OCI-LY7 (cell line): ENCODE results near the gene CCDC60. TPM values are rescaled to one million over a fixed set of nuclear protein-coding genes. Genes with fewer than 3 reads are reported as not detected.

Experiments
- BruUV-seq: library from RNA; stranded (reverse); fragments of 400-500 nt; replicated peaks from 2 replicates; lab custom pipeline; 2021; lab: Mats Ljungman, UMichigan
- CTCF ChIA-PET: fragments of 300-600 bp; sonication (Branson Sonifier 250); formaldehyde crosslinking; loops from one replicate; lab custom pipeline; 2022; ENCODE audit warnings: antibody characterized with exemption; ENCODE audit not compliant: unreplicated experiment; lab: Charles Lee
- POLR2A ChIA-PET: fragments of 300-600 bp; sonication (Branson Sonifier 250); formaldehyde crosslinking; loops from one replicate; lab custom pipeline; 2022; ENCODE audit warnings: antibody characterized with exemption; lab: Charles Lee
- DNase-seq: peaks from one replicate; pipeline ENCODE4 v3.0.0-alpha.2; 2015; ENCODE audit warnings: low spot score
- H2AFZ ChIP-seq: fragments of 200-600 bp; sonication (generic), shearing (Covaris generic); 2 replicates; pipeline ENCODE4 v1.6.1; 2014; ENCODE audit warnings: mild to moderate bottlenecking, antibody characterized with exemption, low read length, moderate library complexity
- H3K27ac ChIP-seq: fragments of 200-600 bp; sonication (generic); 2 replicates; pipeline ENCODE4 v1.5.1; 2014; ENCODE audit warnings: mixed run types, low read depth, mild to moderate bottlenecking, moderate library complexity, low read length, inconsistent platforms; ENCODE audit not compliant: poor library complexity, severe bottlenecking
- H3K36me3 ChIP-seq: fragments of 200-600 bp; sonication (generic); 2 replicates; pipeline ENCODE4 v1.6.1; 2014; ENCODE audit warnings: mild to moderate bottlenecking, antibody characterized with exemption, low read length, moderate library complexity, mixed read lengths; ENCODE audit not compliant: insufficient read depth
- H3K4me1 ChIP-seq: fragments of 200-600 bp; sonication (generic); 2 replicates; pipeline ENCODE4 v1.5.1; 2014; ENCODE audit warnings: mild to moderate bottlenecking, low read length; ENCODE audit not compliant: insufficient read depth, poor library complexity, severe bottlenecking
- H3K4me2 ChIP-seq: fragments of 200-600 bp; sonication (generic); 2 replicates; pipeline ENCODE4 v1.6.1; 2014; ENCODE audit warnings: mild to moderate bottlenecking, low read length
- H3K4me3 ChIP-seq: fragments of 200-600 bp; sonication (generic); 2 replicates; pipeline ENCODE4 v1.5.1; 2014; ENCODE audit warnings: mild to moderate bottlenecking, low read depth, low read length; ENCODE audit not compliant: poor library complexity, severe bottlenecking
- H3K79me2 ChIP-seq: fragments of 200-600 bp; sonication (generic); 2 replicates; pipeline ENCODE4 v1.6.1; 2016; ENCODE audit warnings: low read depth, mild to moderate bottlenecking, low read length, moderate library complexity, mixed read lengths; ENCODE audit not compliant: insufficient read depth
- H3K9me2 ChIP-seq: fragments of 200-600 bp; sonication (generic); 2 replicates; pipeline ENCODE4 v1.6.1; 2016; ENCODE audit warnings: mild to moderate bottlenecking, low read length, mixed read lengths; ENCODE audit not compliant: insufficient read depth
- H3K9me3 ChIP-seq: fragments of 200-600 bp; sonication (generic); 2 replicates; pipeline ENCODE4 v1.6.1; 2014; ENCODE audit warnings: mild to moderate bottlenecking, mixed run types, low read length, mixed read lengths
- H4K20me1 ChIP-seq: fragments of 200-600 bp; sonication (generic); 2 replicates; pipeline ENCODE4 v1.6.1; 2014; ENCODE audit warnings: mild to moderate bottlenecking, antibody characterized with exemption, low read length, moderate library complexity, mixed read lengths; ENCODE audit not compliant: insufficient read depth
- EZH2phosphoT487 ChIP-seq: fragments of 200-600 bp; sonication (generic); IDR thresholded peaks from 2 replicates; pipeline ENCODE4 v1.6.1; 2018; ENCODE audit warnings: low read depth, borderline replicate concordance, mild to moderate bottlenecking, mixed run types, antibody characterized with exemption, low read length, moderate library complexity, mixed read lengths
- intact Hi-C: fragments of 100-400 bp; cut with micrococcal nuclease; formaldehyde crosslinking; loops from one replicate; pipeline ENCODE4 v1.10.0; 2022; ENCODE audit not compliant: unreplicated experiment
- total RNA-seq, 2 experiments: library from RNA; depleted of rRNA in 1 of 2; stranded (reverse); fragments of >200 nt in 1 of 2; shearing (Covaris generic) in 1 of 2; gene quantifications; 2 replicates each; pipeline ENCODE4 v1.2.3, GENCODE V29; 2014 to 2022
- TF ChIP-seq, protein P1 (sequence below): fragments of 200-600 bp; sonication (generic); conservative IDR thresholded peaks from 2 replicates; pipeline ENCODE4 v1.5.1; 2014; ENCODE audit warnings: mild to moderate bottlenecking, antibody characterized with exemption, low read length, moderate library complexity, mixed read lengths

CCDC60 gene
- total RNA-seq, 2 experiments from 2014 or later, result not detected

DNA sequence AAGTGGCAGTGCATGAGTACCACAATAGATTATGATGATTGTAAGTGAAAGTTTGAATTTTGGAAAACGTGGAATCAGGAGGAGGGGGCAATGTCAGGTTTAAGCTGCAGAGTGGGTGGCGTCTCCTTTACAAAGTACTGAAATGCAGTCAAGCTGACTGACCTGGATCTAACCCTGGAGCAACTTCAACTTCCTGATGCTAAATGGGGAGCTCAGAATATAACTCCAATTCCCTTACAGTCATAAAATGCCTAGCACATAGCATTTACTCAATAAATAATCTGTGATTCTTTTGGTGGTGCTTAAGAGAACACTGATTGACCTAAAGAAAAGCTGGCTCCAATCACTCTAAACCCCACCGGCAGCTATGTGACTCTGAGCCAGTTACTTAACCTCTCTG lies 38.5 kb downstream of the CCDC60 start:
- H3K79me2 ChIP-seq, result no peaks in the 10 kb centered on the region
- no peaks in the 10 kb centered on the region for H4K20me1 ChIP-seq
- CTCF ChIA-PET, result no interaction called here
- no TSS peak for BruUV-seq
- POLR2A ChIA-PET, result no interaction called here
- TF ChIP-seq, protein P1, sequence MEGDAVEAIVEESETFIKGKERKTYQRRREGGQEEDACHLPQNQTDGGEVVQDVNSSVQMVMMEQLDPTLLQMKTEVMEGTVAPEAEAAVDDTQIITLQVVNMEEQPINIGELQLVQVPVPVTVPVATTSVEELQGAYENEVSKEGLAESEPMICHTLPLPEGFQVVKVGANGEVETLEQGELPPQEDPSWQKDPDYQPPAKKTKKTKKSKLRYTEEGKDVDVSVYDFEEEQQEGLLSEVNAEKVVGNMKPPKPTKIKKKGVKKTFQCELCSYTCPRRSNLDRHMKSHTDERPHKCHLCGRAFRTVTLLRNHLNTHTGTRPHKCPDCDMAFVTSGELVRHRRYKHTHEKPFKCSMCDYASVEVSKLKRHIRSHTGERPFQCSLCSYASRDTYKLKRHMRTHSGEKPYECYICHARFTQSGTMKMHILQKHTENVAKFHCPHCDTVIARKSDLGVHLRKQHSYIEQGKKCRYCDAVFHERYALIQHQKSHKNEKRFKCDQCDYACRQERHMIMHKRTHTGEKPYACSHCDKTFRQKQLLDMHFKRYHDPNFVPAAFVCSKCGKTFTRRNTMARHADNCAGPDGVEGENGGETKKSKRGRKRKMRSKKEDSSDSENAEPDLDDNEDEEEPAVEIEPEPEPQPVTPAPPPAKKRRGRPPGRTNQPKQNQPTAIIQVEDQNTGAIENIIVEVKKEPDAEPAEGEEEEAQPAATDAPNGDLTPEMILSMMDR, result no peak
- TF ChIP-seq EZH2phosphoT487, result no peak
- H3K4me3 ChIP-seq, result no peak overlapping the region
- H3K27ac ChIP-seq, result no peak overlapping the region
- no peaks in the 10 kb centered on the region for H3K9me2 ChIP-seq
- no peak overlapping the region for H2AFZ ChIP-seq
- no peaks in the 10 kb centered on the region for H3K4me1 ChIP-seq
- H3K9me3 ChIP-seq, result no peaks in the 10 kb centered on the region
- intact Hi-C loops, result no loop called here
- no peak for DNase-seq
- no peaks in the 10 kb centered on the region for H3K36me3 ChIP-seq
- no peak overlapping the region for H3K4me2 ChIP-seq

DNA sequence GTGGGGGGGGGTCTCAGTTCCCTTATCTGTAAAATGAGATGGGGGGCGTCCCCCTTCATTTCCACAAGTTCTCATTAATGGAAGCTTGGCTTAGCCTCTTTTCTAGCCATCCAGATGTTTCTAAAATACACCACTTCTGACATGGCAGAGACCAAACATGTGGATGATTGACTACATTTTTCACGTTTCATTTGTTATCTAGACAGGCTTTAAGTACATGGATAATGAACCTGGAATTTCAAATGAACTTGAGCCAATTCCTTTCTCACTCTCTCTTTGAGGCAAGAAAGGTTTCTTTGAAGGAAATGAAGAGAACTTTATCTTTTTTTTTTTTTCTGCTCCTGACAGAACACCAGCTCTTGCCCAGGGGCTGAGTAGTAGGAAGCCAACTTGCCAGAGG lies 39.1 kb downstream of the CCDC60 start:
- Histone ChIP-seq H3K9me3 (no peaks in the 10 kb centered on the region), H3K4me2 (no peak overlapping the region), H2AFZ (no peak overlapping the region), H3K79me2 (no peaks in the 10 kb centered on the region), H3K4me1 (no peaks in the 10 kb centered on the region), H3K4me3 (no peak overlapping the region), H3K27ac (no peak overlapping the region), H4K20me1 (no peaks in the 10 kb centered on the region), H3K9me2 (no peaks in the 10 kb centered on the region), H3K36me3 (no peaks in the 10 kb centered on the region)
- TF ChIP-seq EZH2phosphoT487, result no peak
- TF ChIP-seq, protein P1, result no peak
- DNase-seq, result no peak
- CTCF ChIA-PET, result no interaction called here
- intact Hi-C loops, result no loop called here
- BruUV-seq, result no TSS peak
- POLR2A ChIA-PET, result no interaction called here

DNA sequence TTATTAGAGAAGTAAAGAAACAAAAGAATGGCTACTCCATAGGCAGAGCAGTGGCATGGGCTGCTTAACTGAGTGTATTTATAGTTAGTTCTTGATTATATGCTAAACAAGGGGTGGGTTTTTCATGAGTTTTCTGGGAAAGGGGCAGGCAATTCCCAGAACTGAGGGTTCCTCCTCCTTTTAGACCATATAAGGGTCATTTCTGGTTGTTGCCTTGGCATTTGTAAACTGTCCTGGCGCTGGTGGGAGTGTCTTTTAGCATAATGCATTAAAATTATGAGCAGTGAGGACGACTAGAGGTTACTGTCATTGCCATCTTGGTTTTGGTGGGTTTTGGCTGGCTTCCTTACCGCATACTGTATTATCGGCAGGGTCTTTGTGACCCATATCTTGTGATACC lies 40.1 kb downstream of the CCDC60 start:
- H3K4me3 ChIP-seq, result no peak overlapping the region
- intact Hi-C loops, result no loop called here
- H3K27ac ChIP-seq, result no peak overlapping the region
- TF ChIP-seq, protein P1, result no peak
- TF ChIP-seq EZH2phosphoT487, result no peak
- no peak overlapping the region for H2AFZ ChIP-seq
- H3K79me2 ChIP-seq, result no peaks in the 10 kb centered on the region
- H3K9me3 ChIP-seq, result no peaks in the 10 kb centered on the region
- BruUV-seq, result no TSS peak
- no peaks in the 10 kb centered on the region for H4K20me1 ChIP-seq
- ChIA-PET CTCF (no interaction called here), POLR2A (no interaction called here)
- H3K4me2 ChIP-seq, result no peak overlapping the region
- no peaks in the 10 kb centered on the region for H3K9me2 ChIP-seq
- H3K4me1 ChIP-seq, result no peaks in the 10 kb centered on the region
- H3K36me3 ChIP-seq, result no peaks in the 10 kb centered on the region
- no peak for DNase-seq
